Ishikawa (cell line): ENCODE measurements around the gene SZT2.

Source experiments
- CEBPB ChIP-seq: IDR thresholded peaks from 2 replicates; pipeline ENCODE4 v1.6.1; 2012
- CREB1 ChIP-seq: IDR thresholded peaks from 2 replicates; pipeline ENCODE4 v1.6.1; 2012; ENCODE audit warnings: low read depth
- EGR1 ChIP-seq: IDR thresholded peaks from 2 replicates; pipeline ENCODE4 v1.6.1; 2012
- EP300 ChIP-seq: IDR thresholded peaks from 2 replicates; pipeline ENCODE4 v1.6.1; 2012; ENCODE audit warnings: borderline replicate concordance
- FOXM1 ChIP-seq: IDR thresholded peaks from 2 replicates; pipeline ENCODE4 v1.6.1; 2012; ENCODE audit warnings: low read depth, borderline replicate concordance
- MAX ChIP-seq: IDR thresholded peaks from 2 replicates; pipeline ENCODE4 v1.6.1; 2012
- NFIC ChIP-seq: IDR thresholded peaks from 2 replicates; pipeline ENCODE4 v1.6.1; 2012
- RAD21 ChIP-seq: IDR thresholded peaks from 2 replicates; pipeline ENCODE4 v1.6.1; 2012; ENCODE audit warnings: low read depth
- REST ChIP-seq: IDR thresholded peaks from 2 replicates; pipeline ENCODE4 v1.6.1; 2012; ENCODE audit warnings: low read depth, mild to moderate bottlenecking
- TAF1 ChIP-seq: IDR thresholded peaks from 2 replicates; pipeline ENCODE4 v1.6.1; 2012; ENCODE audit warnings: low read depth, mild to moderate bottlenecking
- TCF12 ChIP-seq: IDR thresholded peaks from 2 replicates; pipeline ENCODE4 v1.6.1; 2012; ENCODE audit warnings: low read depth
- TEAD4 ChIP-seq: IDR thresholded peaks from 2 replicates; pipeline ENCODE4 v1.6.1; 2012
- USF1 ChIP-seq: IDR thresholded peaks from 2 replicates; pipeline ENCODE4 v1.6.1; 2012
- YY1 ChIP-seq: IDR thresholded peaks from 2 replicates; pipeline ENCODE4 v1.6.1; 2012; ENCODE audit warnings: low read depth
- ZBTB7A ChIP-seq: IDR thresholded peaks from 2 replicates; pipeline ENCODE4 v1.6.1; 2012; ENCODE audit warnings: low read depth

The SZT2 gene

GRCh38 chr1:43345120-43345519, 44.6 kb upstream of the SZT2 start:
- TF ChIP-seq CREB1, result no peak

GRCh38 chr1:43346636-43347035, 43.1 kb upstream of the SZT2 start:
- no peak for TF ChIP-seq TEAD4

GRCh38 chr1:43348343-43348808, 41.3 kb upstream of the SZT2 start:
- TF ChIP-seq EP300 (no peak), CEBPB (no peak), EGR1 (no peak), TAF1 (no peak), RAD21 (no peak), CREB1 (no peak), MAX (no peak), YY1 (no peak), TEAD4 (no peak), REST (no peak), ZBTB7A (no peak), USF1 (no peak), NFIC (no peak), TCF12 (no peak), FOXM1 (no peak)

GRCh38 chr1:43348809-43349593, 40.7 kb upstream of the SZT2 start:
- TF ChIP-seq TCF12 (no peak), YY1 (peak; percentile 39), TAF1 (peak; percentile 49), TEAD4 (0 out of 2 replicates have a peak, but pooled peaks have one; percentile 21), CREB1 (peak; percentile 60), ZBTB7A (no peak), MAX (peak; percentile 87), RAD21 (no peak), FOXM1 (no peak), CEBPB (no peak), USF1 (peak; percentile 17; the same call in 1 of the 2 replicates), NFIC (no peak), EGR1 (peak; percentile 76), REST (no peak), EP300 (no peak)

GRCh38 chr1:43349594-43350306, 39.9 kb upstream of the SZT2 start:
- no peak for TF ChIP-seq REST
- TF ChIP-seq TAF1, result no peak
- no peak for TF ChIP-seq CEBPB
- TF ChIP-seq EGR1, result no peak
- TF ChIP-seq EP300, result no peak
- TF ChIP-seq MAX, result no peak
- no peak for TF ChIP-seq CREB1
- TF ChIP-seq NFIC, result no peak
- TF ChIP-seq ZBTB7A, result no peak
- TF ChIP-seq FOXM1, result no peak
- no peak for TF ChIP-seq YY1
- TF ChIP-seq RAD21, result no peak
